SK-N-SH (cell line): Measurements from ENCODE around the gene SLX1A. TPM values are rescaled to one million over a fixed set of nuclear protein-coding genes. Genes with fewer than 3 reads are reported as not detected.

Experiments used
- CTCF ChIA-PET: fragments of 300-600, 350-600 bp; formaldehyde crosslinking; extraction: SDS; loops from one replicate; lab custom pipeline; 2021; lab: Yijun Ruan, JAX
- POLR2A ChIA-PET: fragments of 350-600 bp; sonication (Branson Sonifier 250); formaldehyde crosslinking; extraction: SDS; loops from one replicate; lab custom pipeline; 2020; ENCODE audit warnings: antibody characterized with exemption, inconsistent platforms; lab: Yijun Ruan, JAX
- DNase-seq: peaks from one replicate; pipeline ENCODE4 v3.0.0; 2012
- H2AFZ ChIP-seq: fragments of 200-600 bp; sonication (generic); 2 replicates; pipeline ENCODE4 v1.8.1; 2016; ENCODE audit warnings: antibody characterized with exemption, mild to moderate bottlenecking, low read depth
- H3F3A ChIP-seq: fragments of 200-600 bp; sonication (generic); replicated peaks from 2 replicates; pipeline ENCODE3; 2016; ENCODE audit warnings: antibody characterized with exemption, mild to moderate bottlenecking; ENCODE audit not compliant: insufficient read depth
- H3K27ac ChIP-seq, 2 experiments: fragments of 200-500 bp in 1 of 2; fragments of 200-600 bp in 1 of 2; sonication (Bioruptor generic) in 1 of 2; sonication (generic), shearing (Covaris generic) in 1 of 2; 2 replicates each; pipeline versions ENCODE4 v1.5.1 to v1.6.1; 2014 to 2016; ENCODE audit warnings: low read depth in 2 of 2, inconsistent platforms in 1 of 2, low read length in 1 of 2, mild to moderate bottlenecking in 1 of 2, mixed read lengths in 1 of 2
- H3K27me3 ChIP-seq: fragments of 200-600 bp; sonication (generic), shearing (Covaris generic); 2 replicates; pipeline ENCODE4 v1.6.1; 2016; ENCODE audit warnings: mixed run types; ENCODE audit not compliant: insufficient read depth
- H3K36me3 ChIP-seq, 2 experiments: fragments of 200-500 bp in 1 of 2; fragments of 200-600 bp in 1 of 2; sonication (Bioruptor generic) in 1 of 2; sonication (generic) in 1 of 2; replicated peaks in 1 of 2; 2 replicates each; pipeline versions ENCODE3 to v1.5.1; 2014 to 2016; ENCODE audit warnings: low read length in 1 of 2, mild to moderate bottlenecking in 1 of 2; ENCODE audit not compliant: insufficient read depth in 2 of 2, control insufficient read depth in 1 of 2
- H3K4me1 ChIP-seq, 2 experiments: fragments of 200-500 bp in 1 of 2; fragments of 200-600 bp in 1 of 2; sonication (Bioruptor generic) in 1 of 2; sonication (generic), shearing (Covaris generic) in 1 of 2; 2 replicates each; pipeline versions ENCODE4 v1.5.1 to v1.6.1; 2014 to 2016; ENCODE audit warnings: low read depth in 1 of 2, low read length in 1 of 2, mixed run types in 1 of 2; ENCODE audit not compliant: insufficient read depth in 2 of 2, control insufficient read depth in 1 of 2
- H3K4me2 ChIP-seq: fragments of 200-600 bp; sonication (generic), shearing (Covaris generic); 2 replicates; pipeline ENCODE4 v1.6.1; 2017; ENCODE audit warnings: mixed run types
- H3K4me3 ChIP-seq, 2 experiments: fragments of 200-500 bp in 1 of 2; fragments of 200-600 bp in 1 of 2; sonication (Bioruptor generic) in 1 of 2; sonication (generic), shearing (Covaris generic) in 1 of 2; 2 replicates each; pipeline versions ENCODE4 v1.5.1 to v1.8.1; 2014 to 2016; ENCODE audit warnings: low read depth in 2 of 2, inconsistent platforms in 1 of 2, low read length in 1 of 2, mild to moderate bottlenecking in 1 of 2, mixed read lengths in 1 of 2, moderate library complexity in 1 of 2
- H3K79me2 ChIP-seq: fragments of 200-600 bp; sonication (generic); 2 replicates; pipeline ENCODE4 v1.8.1; 2017; ENCODE audit warnings: mild to moderate bottlenecking; ENCODE audit not compliant: insufficient read depth
- H3K9ac ChIP-seq: fragments of 200-600 bp; sonication (generic); 2 replicates; pipeline ENCODE4 v1.6.1; 2017; ENCODE audit warnings: mixed run types
- H3K9me2 ChIP-seq: fragments of 200-600 bp; sonication (generic); 2 replicates; pipeline ENCODE4 v1.6.1; 2017; ENCODE audit warnings: mixed run types
- H3K9me3 ChIP-seq: fragments of 200-600 bp; sonication (generic); 2 replicates; pipeline ENCODE4 v1.6.1; 2017; ENCODE audit warnings: mixed run types, mild to moderate bottlenecking, moderate library complexity
- H4K20me1 ChIP-seq: fragments of 200-600 bp; sonication (generic); 2 replicates; pipeline ENCODE4 v1.6.1; 2017; ENCODE audit warnings: mild to moderate bottlenecking, mixed run types; ENCODE audit not compliant: insufficient read depth
- CHD2 ChIP-seq: fragments of 150-350 bp; IDR thresholded peaks from 2 replicates; pipeline ENCODE4 v1.6.1; 2018; ENCODE audit warnings: low read length; ENCODE audit not compliant: partially characterized antibody
- FOXJ3 ChIP-seq: sonication (generic); formaldehyde crosslinking; IDR thresholded peaks from 2 replicates; pipeline ENCODE4 v1.5.1; 2020; ENCODE audit warnings: mild to moderate bottlenecking, missing genetic modification reagents
- MXI1 ChIP-seq: IDR thresholded peaks from 2 replicates; pipeline ENCODE4 v1.6.1; 2012; ENCODE audit warnings: mild to moderate bottlenecking, low read depth, low read length, improper control_type of control experiment
- NFIC ChIP-seq: IDR thresholded peaks from 2 replicates; pipeline ENCODE4 v1.4.0; 2012; ENCODE audit warnings: borderline replicate concordance
- PBX3 ChIP-seq: IDR thresholded peaks from 2 replicates; pipeline ENCODE4; 2012
- RCOR1 ChIP-seq: fragments of 150-350 bp; IDR thresholded peaks from 2 replicates; pipeline ENCODE4 v1.6.1; 2017; ENCODE audit warnings: antibody characterized with exemption, low read length
- RFX5 ChIP-seq: IDR thresholded peaks from 2 replicates; pipeline ENCODE4 v1.6.1; 2012; ENCODE audit warnings: mild to moderate bottlenecking, improper control_type of control experiment, low read length
- USF2 ChIP-seq: fragments of 150-350 bp; IDR thresholded peaks from 2 replicates; pipeline ENCODE4 v1.6.1; 2017; ENCODE audit warnings: antibody characterized with exemption, low read length, low read depth, borderline replicate concordance
- WGBS: methylation state at CpG from one replicate; pipeline ENCODE4 v1.1.6; 2017; ENCODE audit warnings: low lambda C conversion rate; 5-methylcytosine and 5-hydroxymethylcytosine counted together
- polyA plus RNA-seq, 3 experiments: library from polyadenylated mRNA; depleted of rRNA; stranded (reverse); fragments of >200 nt; gene quantifications; 2 replicates each; pipeline ENCODE4 v1.2.3, GENCODE V29; 2012
- TF ChIP-seq, protein P1 (sequence below): IDR thresholded peaks from 2 replicates; pipeline ENCODE4 v1.4.0; 2012; ENCODE audit warnings: low read depth, borderline replicate concordance
- TF ChIP-seq, protein P2 (sequence below): IDR thresholded peaks from 2 replicates; pipeline ENCODE4 v1.4.0; 2012; ENCODE audit warnings: low read depth, borderline replicate concordance

The SLX1A gene
- polyA plus RNA-seq, 1 of the 3 experiments (the other 2 are of a cell fraction) = 68.8 TPM

GRCh38 chr16:30147843-30148510, 45.7 kb upstream of the SLX1A start (continued):
- TF ChIP-seq, protein P1, sequence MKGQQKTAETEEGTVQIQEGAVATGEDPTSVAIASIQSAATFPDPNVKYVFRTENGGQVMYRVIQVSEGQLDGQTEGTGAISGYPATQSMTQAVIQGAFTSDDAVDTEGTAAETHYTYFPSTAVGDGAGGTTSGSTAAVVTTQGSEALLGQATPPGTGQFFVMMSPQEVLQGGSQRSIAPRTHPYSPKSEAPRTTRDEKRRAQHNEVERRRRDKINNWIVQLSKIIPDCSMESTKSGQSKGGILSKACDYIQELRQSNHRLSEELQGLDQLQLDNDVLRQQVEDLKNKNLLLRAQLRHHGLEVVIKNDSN = no peak
- TF ChIP-seq FOXJ3 (CRISPR knock-in tag) (no peak), USF2 (no peak), CHD2 (no peak)
- TF ChIP-seq, protein P2, sequence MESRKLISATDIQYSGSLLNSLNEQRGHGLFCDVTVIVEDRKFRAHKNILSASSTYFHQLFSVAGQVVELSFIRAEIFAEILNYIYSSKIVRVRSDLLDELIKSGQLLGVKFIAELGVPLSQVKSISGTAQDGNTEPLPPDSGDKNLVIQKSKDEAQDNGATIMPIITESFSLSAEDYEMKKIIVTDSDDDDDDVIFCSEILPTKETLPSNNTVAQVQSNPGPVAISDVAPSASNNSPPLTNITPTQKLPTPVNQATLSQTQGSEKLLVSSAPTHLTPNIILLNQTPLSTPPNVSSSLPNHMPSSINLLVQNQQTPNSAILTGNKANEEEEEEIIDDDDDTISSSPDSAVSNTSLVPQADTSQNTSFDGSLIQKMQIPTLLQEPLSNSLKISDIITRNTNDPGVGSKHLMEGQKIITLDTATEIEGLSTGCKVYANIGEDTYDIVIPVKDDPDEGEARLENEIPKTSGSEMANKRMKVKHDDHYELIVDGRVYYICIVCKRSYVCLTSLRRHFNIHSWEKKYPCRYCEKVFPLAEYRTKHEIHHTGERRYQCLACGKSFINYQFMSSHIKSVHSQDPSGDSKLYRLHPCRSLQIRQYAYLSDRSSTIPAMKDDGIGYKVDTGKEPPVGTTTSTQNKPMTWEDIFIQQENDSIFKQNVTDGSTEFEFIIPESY = no peak

DNA sequence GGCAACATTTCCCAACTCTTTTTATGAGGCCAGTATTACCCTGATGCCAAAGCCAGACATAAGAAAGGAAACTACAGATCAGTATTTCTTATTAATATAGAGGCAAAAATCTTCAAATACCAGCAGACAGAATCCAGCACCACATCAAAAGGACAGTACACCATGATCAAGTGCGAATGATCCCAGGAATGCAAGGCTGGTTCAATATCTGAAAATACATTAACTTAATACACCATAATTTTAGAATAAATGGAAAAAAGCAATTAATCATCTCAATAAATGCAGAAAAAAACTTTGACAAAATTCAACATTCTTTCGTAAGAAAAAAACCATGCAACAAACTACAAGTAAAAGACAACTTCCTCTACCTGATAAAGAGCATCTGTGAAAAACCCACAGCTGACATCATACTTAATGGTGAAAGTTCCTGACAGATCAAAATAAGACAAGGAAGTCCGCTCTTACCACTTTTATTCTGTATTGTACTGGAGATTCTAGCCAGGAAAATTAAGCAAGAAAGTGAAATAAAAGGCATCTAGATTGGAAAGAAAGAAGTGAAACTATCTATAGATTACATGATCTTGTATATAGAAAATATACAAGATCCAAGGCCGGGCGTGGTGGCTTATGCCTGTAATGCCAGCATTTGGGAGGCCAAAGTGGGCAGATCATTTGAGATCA, 44.3 kb upstream of the SLX1A start:
- H3K27ac ChIP-seq = no peak overlapping the region
- H3K9me2 ChIP-seq = no peaks in the 10 kb centered on the region
- CTCF ChIA-PET = no interaction called here
- H3K4me1 ChIP-seq = no peaks in the 10 kb centered on the region
- no peak overlapping the region for H3K9ac ChIP-seq
- no peaks in the 10 kb centered on the region for H4K20me1 ChIP-seq
- H3K27me3 ChIP-seq = no peaks in the 10 kb centered on the region
- no peak overlapping the region for H3K4me2 ChIP-seq
- DNase-seq = no peak
- POLR2A ChIA-PET = no interaction called here
- H3K4me3 ChIP-seq = no peak overlapping the region
- no peaks in the 10 kb centered on the region for H3F3A ChIP-seq
- WGBS = 48% methylated on average over 5 of the region's 5 CpGs
- TF ChIP-seq NFIC (no peak), PBX3 (no peak), RCOR1 (no peak), RFX5 (no peak), MXI1 (no peak)
- no peaks in the 10 kb centered on the region; the same call in 1 of the 2 replicates for H3K9me3 ChIP-seq
- H2AFZ ChIP-seq = no peak overlapping the region
- H3K36me3 ChIP-seq = no peaks in the 10 kb centered on the region
- no peaks in the 10 kb centered on the region for H3K79me2 ChIP-seq
